HG02759 (cell line): ENCODE data around the gene DMXL1.
"Not testable (repeated sequence)": the region's sequence is repeated elsewhere in the genome, so short reads cannot be mapped to it uniquely, and the experiment has no call there.

Experiments used
- ATAC-seq: cut with Tn5 transposase; IDR thresholded peaks from one replicate; pipeline ENCODE4 v1.9.1; 2021; ENCODE audit warnings: mild to moderate bottlenecking, moderate library complexity; ENCODE audit not compliant: unreplicated experiment

The DMXL1 gene

DNA sequence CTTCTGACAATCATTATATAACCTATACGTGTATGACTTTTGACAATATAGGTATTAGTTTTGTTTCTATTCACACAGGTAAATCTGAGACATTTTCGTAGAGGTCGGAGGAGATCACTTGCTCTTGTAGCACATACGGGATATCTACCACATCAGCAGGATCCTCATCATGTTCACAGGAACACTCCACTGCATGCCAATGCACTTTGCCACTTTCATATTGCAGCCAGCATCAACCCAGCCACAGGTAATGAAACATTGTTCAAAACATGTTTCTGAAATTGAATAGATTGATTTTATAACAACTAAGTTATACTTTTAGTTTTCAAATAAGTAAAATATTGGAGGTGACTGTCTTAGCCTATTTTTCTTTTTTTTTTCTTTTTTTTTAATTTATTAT is 50.0 kb downstream of the DMXL1 start:
- ATAC-seq, result no peak

DNA sequence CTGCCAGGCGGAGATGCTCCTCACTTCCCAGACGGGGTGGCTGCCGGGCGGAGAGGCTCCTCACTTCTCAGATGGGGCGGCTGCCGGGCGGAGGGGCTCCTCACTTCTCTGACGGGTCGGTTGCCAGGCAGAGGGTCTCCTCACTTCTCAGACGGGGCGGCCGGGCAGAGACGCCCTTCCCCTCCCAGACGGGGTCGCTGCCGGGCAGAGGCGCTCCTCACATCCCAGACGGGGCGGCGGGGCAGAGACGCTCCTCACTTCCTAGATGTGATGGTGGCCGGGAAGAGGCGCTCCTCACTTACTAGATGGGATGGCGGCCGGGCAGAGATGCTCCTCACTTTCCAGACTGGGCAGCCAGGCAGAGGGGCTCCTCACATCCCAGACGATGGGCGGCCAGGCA is 51.6 kb downstream of the DMXL1 start:
- ATAC-seq, result not testable (repeated sequence)

DNA sequence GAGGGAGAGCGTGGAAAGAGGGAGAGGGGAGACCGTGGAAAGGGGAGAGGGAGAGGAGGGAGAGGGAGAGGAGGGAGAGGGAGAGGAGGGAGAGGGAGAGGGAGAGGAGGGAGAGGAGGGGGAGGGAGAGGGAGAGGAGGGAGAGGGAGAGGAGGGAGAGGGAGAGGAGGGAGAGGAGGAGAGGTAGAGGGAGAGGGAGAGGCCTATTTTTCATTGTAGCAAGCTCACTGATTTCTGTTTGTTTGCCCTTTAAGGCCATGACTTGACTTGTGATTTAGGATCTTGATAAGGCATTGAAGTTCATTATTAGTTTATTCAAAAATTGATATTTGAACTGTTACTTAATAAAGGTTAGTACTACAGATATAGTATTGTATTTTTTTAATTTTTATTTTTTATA is 52.4 kb downstream of the DMXL1 start:
- ATAC-seq, result no peak

- ATAC-seq, result no peak
These were observed 58.9 kb downstream of the DMXL1 start for GRCh38 chr5:119129770-119130169.

DNA sequence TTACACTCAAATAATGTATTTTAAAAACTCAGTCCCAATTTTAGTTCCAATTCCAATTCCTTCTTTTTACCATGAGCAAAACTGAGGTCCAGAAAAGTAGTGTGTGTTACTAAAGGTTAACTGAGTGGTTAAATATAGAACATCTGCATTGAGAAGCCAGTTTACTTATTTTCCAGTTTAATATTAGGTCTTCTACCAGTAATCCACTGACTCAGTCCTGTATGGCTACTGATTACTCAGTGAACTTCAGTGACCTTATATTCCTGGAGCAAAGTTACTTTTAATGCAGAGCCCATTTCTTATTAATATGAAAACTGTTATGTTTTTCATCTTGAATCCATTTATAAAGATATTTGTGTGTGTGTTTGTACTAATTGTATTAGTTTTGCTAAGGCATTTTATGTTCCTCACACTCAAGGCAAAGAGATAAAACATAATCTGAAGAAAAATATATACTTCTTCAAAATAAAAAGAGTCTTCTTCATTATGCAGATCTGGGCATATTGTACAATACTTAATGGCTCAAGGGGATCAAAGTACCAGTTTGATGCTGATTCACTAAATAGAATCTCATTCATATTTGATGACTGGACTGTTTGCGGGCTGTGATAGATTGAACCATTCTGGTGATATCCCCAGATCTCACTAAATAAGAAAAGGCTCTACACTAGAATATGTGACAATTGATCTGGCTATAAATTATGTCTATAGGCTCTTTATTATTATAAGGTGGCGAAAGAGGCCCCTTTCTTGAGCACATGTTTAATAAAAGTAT is 60.8 kb downstream of the DMXL1 start:
- no peak for ATAC-seq

DNA sequence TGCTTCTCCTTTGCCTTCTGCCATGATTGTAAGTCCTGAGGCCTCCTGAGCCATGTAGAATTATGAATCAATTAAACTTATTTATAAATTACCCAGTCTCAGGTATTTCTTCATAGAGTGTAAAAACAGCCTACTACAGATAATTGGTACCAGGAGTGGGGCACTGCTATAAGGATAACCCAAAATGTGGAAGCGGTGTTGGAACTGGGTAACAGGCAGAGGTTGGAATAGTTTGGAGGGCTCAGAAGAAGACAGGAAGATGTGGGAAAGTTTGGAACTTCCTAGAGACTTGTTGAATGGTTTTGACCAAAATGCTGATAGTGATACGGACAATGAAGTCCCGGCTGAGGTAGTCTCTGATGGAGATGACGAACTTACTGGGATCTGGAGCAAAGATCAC is 64.9 kb downstream of the DMXL1 start:
- ATAC-seq, result not testable (repeated sequence)

DNA sequence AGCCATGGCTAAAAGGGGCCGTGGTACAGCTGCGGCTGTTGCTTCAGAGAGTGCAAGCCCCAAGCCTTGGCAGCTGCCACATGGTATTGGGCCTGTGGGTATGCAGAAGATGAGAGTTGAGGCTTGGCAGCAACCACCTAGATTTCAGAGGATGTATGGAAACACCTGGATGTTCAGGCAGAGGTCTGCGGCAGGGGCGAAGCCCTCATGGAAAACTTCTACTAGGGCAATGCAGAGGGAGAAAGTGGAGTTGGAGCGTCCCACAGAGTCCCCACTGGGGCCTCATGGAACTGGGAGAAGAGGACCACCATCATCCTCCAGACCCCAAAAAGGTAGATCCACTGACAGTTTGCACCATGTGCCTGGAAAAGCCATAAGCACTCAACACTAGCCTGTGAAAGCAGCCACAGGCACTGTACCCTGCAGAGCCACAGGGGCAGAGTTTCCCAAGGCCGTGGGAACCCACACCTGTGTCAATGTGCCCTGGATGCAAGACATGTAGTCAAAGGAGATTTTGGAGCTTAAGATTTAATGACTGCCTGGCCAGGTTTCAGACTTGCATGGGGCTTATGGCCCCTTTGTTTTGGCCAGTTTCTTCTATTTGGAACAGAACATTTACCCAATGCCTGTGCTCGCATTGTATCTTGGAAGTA is 65.9 kb downstream of the DMXL1 start:
- no peak for ATAC-seq

GRCh38 chr5:119153629-119154028 is 82.7 kb downstream of the DMXL1 start:
- no peak for ATAC-seq

GRCh38 chr5:119158144-119158543 is 87.3 kb downstream of the DMXL1 start:
- ATAC-seq, result no peak

DNA sequence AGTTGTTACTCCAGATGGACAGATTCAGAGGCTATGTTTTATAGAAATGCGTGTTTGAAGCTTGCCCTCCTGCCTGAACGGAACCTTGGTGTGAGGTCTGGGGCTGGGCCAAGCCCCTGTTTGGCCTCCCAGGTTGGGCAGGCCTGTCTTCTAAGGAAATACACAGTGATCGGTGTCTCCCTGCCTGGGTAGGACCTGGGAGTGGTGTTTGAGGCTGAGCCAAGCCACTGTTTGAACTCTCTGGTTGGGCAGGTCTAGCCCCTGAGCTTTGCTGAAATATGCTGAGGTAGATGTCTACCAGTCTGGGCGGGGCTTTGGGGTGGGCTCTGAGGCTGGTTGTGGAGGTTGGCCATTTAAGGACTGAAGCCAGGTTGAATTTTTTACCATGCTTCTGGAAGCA is 90.5 kb downstream of the DMXL1 start:
- no peak for ATAC-seq

DNA sequence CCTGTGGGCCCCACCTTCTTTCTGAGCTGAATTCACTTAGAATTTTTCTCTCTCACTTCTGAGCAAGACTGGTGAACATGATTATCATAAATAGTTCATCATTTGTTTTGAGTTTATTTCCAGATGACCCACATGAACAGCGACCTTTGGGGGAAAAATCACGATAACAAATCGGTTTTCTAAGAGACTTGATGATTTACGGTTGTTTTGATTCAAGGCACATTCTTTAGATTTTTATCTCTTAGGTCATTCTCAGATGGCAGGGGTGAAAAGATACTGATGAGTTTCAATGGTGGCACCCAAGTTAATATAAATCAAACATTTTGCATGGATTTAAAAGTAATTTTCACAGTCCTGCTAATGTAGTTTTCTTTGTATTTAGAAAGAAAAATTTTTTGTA is 95.1 kb downstream of the DMXL1 start:
- no peak for ATAC-seq

DNA sequence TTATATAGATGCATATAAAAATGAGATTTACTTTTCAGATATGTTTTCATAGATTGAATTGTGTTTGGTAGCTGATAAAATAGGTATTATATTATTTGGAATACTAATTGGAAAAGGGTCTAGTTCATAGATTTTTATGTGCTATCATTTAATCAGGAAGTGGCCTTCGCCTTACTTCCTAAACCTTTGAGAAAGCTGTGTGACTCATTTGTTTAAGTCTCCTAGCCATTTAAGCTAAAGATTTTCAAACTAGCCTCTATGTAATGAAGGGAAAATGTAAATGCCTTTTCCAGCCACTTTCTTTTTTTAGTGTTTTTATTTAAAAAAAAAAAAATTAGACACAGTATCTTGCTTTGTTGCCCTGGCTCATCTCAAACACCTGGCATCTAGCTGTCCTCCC is 97.5 kb downstream of the DMXL1 start:
- ATAC-seq, result no peak

- ATAC-seq, result no peak
These were observed 100.8 kb downstream of the DMXL1 start for GRCh38 chr5:119171686-119172085.

- ATAC-seq, result no peak
These were observed 103.8 kb downstream of the DMXL1 start for GRCh38 chr5:119174578-119175163.

- ATAC-seq, result no peak
These were observed 105.9 kb downstream of the DMXL1 start for GRCh38 chr5:119176785-119177184.

DNA sequence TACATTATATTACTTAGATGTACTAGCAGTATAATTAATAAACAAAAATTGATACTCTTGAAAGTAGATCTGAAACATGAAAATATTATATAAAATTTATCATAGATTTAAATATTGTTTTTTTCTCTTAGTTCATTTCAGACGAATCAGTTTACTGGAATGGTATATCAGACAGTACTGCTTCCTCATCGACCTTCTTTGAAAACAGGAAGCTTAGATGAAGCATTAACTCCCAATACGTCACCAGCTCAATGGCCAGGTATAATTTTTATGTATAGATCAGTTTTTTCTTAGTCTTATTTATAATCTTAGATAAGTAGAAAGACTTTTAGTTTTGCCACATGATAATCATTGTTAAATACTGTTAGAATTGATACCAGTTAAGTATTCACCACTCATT is 106.3 kb downstream of the DMXL1 start:
- no peak for ATAC-seq

GRCh38 chr5:119178435-119178834 is 107.5 kb downstream of the DMXL1 start:
- no peak for ATAC-seq

- no peak for ATAC-seq
These were observed 109.2 kb downstream of the DMXL1 start for GRCh38 chr5:119179857-119180641.

DNA sequence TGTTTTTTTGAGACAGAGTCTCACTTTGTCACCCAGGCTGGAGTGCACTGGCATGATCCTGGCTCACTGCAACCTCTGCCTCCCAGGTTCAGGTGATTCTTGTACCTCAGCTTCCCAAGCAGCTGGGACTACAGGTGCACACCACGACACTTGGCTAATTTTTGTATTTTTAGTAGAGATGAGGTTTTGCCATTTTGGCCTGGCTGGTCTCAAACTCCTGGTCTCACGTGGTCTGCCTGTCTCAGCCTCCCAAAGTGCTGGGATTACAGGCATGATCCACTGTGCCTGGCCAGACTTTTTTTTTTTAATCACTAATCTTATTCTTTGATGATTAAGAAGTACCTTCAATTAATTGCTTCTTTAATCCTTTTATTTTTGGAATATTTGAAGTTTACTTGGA is 114.6 kb downstream of the DMXL1 start:
- ATAC-seq, result not testable (repeated sequence)

DNA sequence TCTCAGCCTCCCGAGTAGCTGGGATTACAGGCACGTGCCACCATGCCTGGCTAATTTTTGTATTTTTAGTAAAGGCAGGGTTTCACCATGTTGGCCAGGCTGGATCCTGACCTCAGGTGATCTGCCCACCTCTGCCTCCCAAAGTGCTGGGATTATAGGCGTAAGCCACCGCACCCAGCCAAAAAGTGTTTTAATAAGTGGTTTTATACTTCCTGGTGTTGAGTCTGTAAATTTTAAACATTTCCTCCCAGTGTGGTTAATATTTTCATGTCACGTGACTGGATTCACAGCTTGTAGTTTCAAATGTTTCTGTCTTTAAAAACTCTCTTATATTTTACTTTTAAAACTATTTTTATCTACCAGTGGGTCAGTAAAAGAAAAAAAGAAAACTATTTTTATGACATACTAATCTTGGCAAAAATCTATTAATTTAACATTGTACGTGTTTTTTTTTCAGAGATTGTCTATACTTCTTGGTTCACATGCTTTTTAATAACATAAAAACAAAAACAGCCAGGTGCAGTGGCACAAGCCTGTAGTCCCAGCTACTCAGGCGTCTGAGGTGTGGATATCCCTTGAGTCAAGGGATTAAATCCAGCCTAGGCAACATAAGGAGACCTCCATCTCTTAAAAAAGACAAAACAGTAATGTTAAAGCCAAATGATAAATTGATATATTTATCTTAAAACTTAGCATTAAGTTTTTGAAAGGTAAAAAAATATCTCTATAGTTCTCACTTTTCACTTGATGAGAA is 117.1 kb downstream of the DMXL1 start:
- no peak for ATAC-seq
